AG09319 (cell line): Measurements from ENCODE around the gene CLEC18C.
"Not testable (repeated sequence)": the region's sequence is repeated elsewhere in the genome, so short reads cannot be mapped to it uniquely, and the experiment has no call there.

Source experiments
- DNase-seq: peaks from one replicate; pipeline ENCODE4 v3.0.0-alpha.2; 2010; ENCODE audit warnings: low read depth; ENCODE audit errors: extremely low read depth
- CTCF ChIP-seq: IDR thresholded peaks from 2 replicates; pipeline ENCODE4 v1.5.1; 2011; ENCODE audit warnings: low read depth, mild to moderate bottlenecking, inconsistent platforms, low read length, moderate library complexity

CLEC18C gene

GRCh38 chr16:70152578-70153302 lies 20.8 kb upstream of the CLEC18C start:
- TF ChIP-seq CTCF, result no peak
- no peak for DNase-seq

- DNase-seq, result not testable (repeated sequence)
These were observed 18.9 kb upstream of the CLEC18C start for GRCh38 chr16:70154736-70155135.

GRCh38 chr16:70156207-70156978 lies 17.2 kb upstream of the CLEC18C start:
- DNase-seq, result no peak
- TF ChIP-seq CTCF, result no peak

- no peak for DNase-seq
- no peak for TF ChIP-seq CTCF
These were observed 16.5 kb upstream of the CLEC18C start for GRCh38 chr16:70157105-70157476.

- TF ChIP-seq CTCF, result no peak
- DNase-seq, result no peak
These were observed 15.9 kb upstream of the CLEC18C start for GRCh38 chr16:70157477-70158260.

- TF ChIP-seq CTCF, result no peak
- no peak for DNase-seq
These were observed 15.2 kb upstream of the CLEC18C start for GRCh38 chr16:70158261-70158939.

GRCh38 chr16:70159355-70160348 lies 13.9 kb upstream of the CLEC18C start:
- DNase-seq, result no peak
- no peak for TF ChIP-seq CTCF
